Mucosa of rectum (tissue), 2 donors: ENCODE results near the gene PCBP3.
"Not testable (repeated sequence)": the region's sequence is repeated elsewhere in the genome, so short reads cannot be mapped to it uniquely, and the experiment has no call there.

Experiments
- H3K27ac ChIP-seq, 2 donors: one replicate each; pipeline ENCODE4 v1.7.0; 2013; ENCODE audit warnings: inconsistent platforms in 2 of 2, low read depth in 2 of 2, low read length in 2 of 2
- H3K27me3 ChIP-seq, 2 donors: one replicate each; pipeline ENCODE4 v1.7.0; 2013; ENCODE audit warnings: low read length in 2 of 2; ENCODE audit not compliant: control insufficient read depth in 2 of 2, insufficient read depth in 2 of 2
- H3K36me3 ChIP-seq, 2 donors: one replicate each; pipeline ENCODE4 v1.7.0; 2013; ENCODE audit warnings: low read length in 2 of 2; ENCODE audit not compliant: control insufficient read depth in 2 of 2, insufficient read depth in 2 of 2
- H3K4me1 ChIP-seq, 2 donors: one replicate each; pipeline ENCODE4 v1.7.0; 2013; ENCODE audit warnings: low read length in 2 of 2, mild to moderate bottlenecking in 1 of 2; ENCODE audit not compliant: control insufficient read depth in 2 of 2, insufficient read depth in 2 of 2
- H3K4me3 ChIP-seq, 2 donors: one replicate each; pipeline ENCODE4 v1.7.0; 2013; ENCODE audit warnings: low read length in 2 of 2
- H3K9ac ChIP-seq, 2 donors: one replicate each; pipeline ENCODE4 v1.7.0; 2013; ENCODE audit warnings: low read length in 2 of 2, low read depth in 1 of 2, mild to moderate bottlenecking in 1 of 2
- H3K9me3 ChIP-seq, 2 donors: one replicate each; pipeline ENCODE4 v1.7.0; 2013; ENCODE audit warnings: low read length in 2 of 2; ENCODE audit not compliant: control insufficient read depth in 2 of 2
- donor health status: healthy.
- donor health status: Normal muscosa, but diverticular disease.

PCBP3 gene

GRCh38 chr21:45877821-45878469, 234.4 kb downstream of the PCBP3 start:
- Histone ChIP-seq H3K4me1 (no peaks in the 10 kb centered on the region), H3K9ac (no peak overlapping the region), H3K9me3 (no peaks in the 10 kb centered on the region), H3K36me3 (no peaks in the 10 kb centered on the region), H3K27me3 (no peaks in the 10 kb centered on the region), H3K4me3 (no peak overlapping the region), H3K27ac (no peak overlapping the region)

GRCh38 chr21:45880097-45881068, 236.9 kb downstream of the PCBP3 start:
- H3K9ac ChIP-seq: no peak overlapping the region
- H3K4me3 ChIP-seq: no peak overlapping the region
- no peaks in the 10 kb centered on the region for H3K27me3 ChIP-seq
- no peaks in the 10 kb centered on the region for H3K4me1 ChIP-seq
- no peaks in the 10 kb centered on the region for H3K9me3 ChIP-seq
- no peaks in the 10 kb centered on the region for H3K36me3 ChIP-seq
- H3K27ac ChIP-seq: no peak overlapping the region

- Histone ChIP-seq H3K4me1 (peaks cover 0 to 3% of the 10 kb centered on the region in 2 donors), H3K27me3 (no peaks in the 10 kb centered on the region), H3K27ac (no peak overlapping the region), H3K36me3 (no peaks in the 10 kb centered on the region), H3K9ac (no peak overlapping the region), H3K9me3 (no peaks in the 10 kb centered on the region), H3K4me3 (no peak overlapping the region)
Measured at GRCh38 chr21:45882645-45883044, 239.1 kb downstream of the PCBP3 start.

GRCh38 chr21:45883090-45883489, 239.6 kb downstream of the PCBP3 start:
- Histone ChIP-seq H3K36me3 (no peaks in the 10 kb centered on the region), H3K27me3 (no peaks in the 10 kb centered on the region)

GRCh38 chr21:45885597-45885929, 242.0 kb downstream of the PCBP3 start:
- no peaks in the 10 kb centered on the region for H3K36me3 ChIP-seq
- H3K9ac ChIP-seq: no peak overlapping the region
- no peaks in the 10 kb centered on the region for H3K9me3 ChIP-seq
- H3K4me1 ChIP-seq: peaks cover 2 to 3% of the 10 kb centered on the region in 2 donors
- no peaks in the 10 kb centered on the region for H3K27me3 ChIP-seq
- H3K27ac ChIP-seq: no peak overlapping the region
- H3K4me3 ChIP-seq: no peak overlapping the region

More at GRCh38 chr21:45883090-45883489, 239.6 kb downstream of the PCBP3 start:
- no peak overlapping the region for H3K9ac ChIP-seq
- H3K27ac ChIP-seq: no peak overlapping the region
- no peak overlapping the region for H3K4me3 ChIP-seq
- no peaks in the 10 kb centered on the region for H3K9me3 ChIP-seq
- peaks cover 0 to 3% of the 10 kb centered on the region in 2 donors for H3K4me1 ChIP-seq

- not testable (repeated sequence) for H3K36me3 ChIP-seq, H3K27me3 ChIP-seq, H3K9ac ChIP-seq, H3K9me3 ChIP-seq, H3K4me1 ChIP-seq, H3K4me3 ChIP-seq
- peak overlapping the region; percentile 31 to 43 for H3K27ac ChIP-seq
Measured at GRCh38 chr21:45885930-45886601, 242.5 kb downstream of the PCBP3 start.

- no peak overlapping the region for H3K9ac ChIP-seq
- no peaks in the 10 kb centered on the region for H3K27me3 ChIP-seq
- H3K36me3 ChIP-seq: no peaks in the 10 kb centered on the region
- H3K9me3 ChIP-seq: no peaks in the 10 kb centered on the region
- H3K4me1 ChIP-seq: peaks cover 2 to 3% of the 10 kb centered on the region in 2 donors
- H3K27ac ChIP-seq: peak overlapping the region; percentile 31 to 43
- no peak overlapping the region for H3K4me3 ChIP-seq
Measured at GRCh38 chr21:45886610-45887026, 243.1 kb downstream of the PCBP3 start.

- no peaks in the 10 kb centered on the region for H3K36me3 ChIP-seq
- H3K9me3 ChIP-seq: no peaks in the 10 kb centered on the region
- peaks cover 2 to 3% of the 10 kb centered on the region in 2 donors for H3K4me1 ChIP-seq
- no peaks in the 10 kb centered on the region for H3K27me3 ChIP-seq
- peak overlapping the region; percentile 6 to 31 for H3K27ac ChIP-seq
- H3K9ac ChIP-seq: no peak overlapping the region
- no peak overlapping the region for H3K4me3 ChIP-seq
Measured at GRCh38 chr21:45887120-45887611, 243.6 kb downstream of the PCBP3 start.

GRCh38 chr21:45887788-45888187, 244.3 kb downstream of the PCBP3 start:
- peaks cover 2 to 3% of the 10 kb centered on the region in 2 donors for H3K4me1 ChIP-seq
- no peak overlapping the region for H3K9ac ChIP-seq
- no peak overlapping the region for H3K27ac ChIP-seq
- no peaks in the 10 kb centered on the region for H3K27me3 ChIP-seq
- H3K36me3 ChIP-seq: no peaks in the 10 kb centered on the region
- H3K4me3 ChIP-seq: no peak overlapping the region
- H3K9me3 ChIP-seq: no peaks in the 10 kb centered on the region
